GM19397 (cell line): ENCODE measurements around the gene SLC2A9.

Experiments
- ATAC-seq: cut with Tn5 transposase; IDR thresholded peaks from one replicate; pipeline ENCODE4 v1.9.1; 2021; ENCODE audit warnings: mild to moderate bottlenecking, moderate library complexity; ENCODE audit not compliant: unreplicated experiment

The SLC2A9 gene

GRCh38 chr4:10022346-10023049 lies 1.2 kb upstream of the SLC2A9 start:
- ATAC-seq: no peak

GRCh38 chr4:10021653-10022023 lies 341 bp upstream of the SLC2A9 start:
- no peak for ATAC-seq

- ATAC-seq: no peak
Measured at GRCh38 chr4:10020106-10020505, 1.2 kb downstream of the SLC2A9 start.

GRCh38 chr4:10019521-10020051 lies 1.7 kb downstream of the SLC2A9 start:
- no peak for ATAC-seq

GRCh38 chr4:10018818-10019461 lies 2.4 kb downstream of the SLC2A9 start:
- peak; percentile 97 for ATAC-seq

- ATAC-seq: no peak
Measured at GRCh38 chr4:10017037-10017893, 4.0 kb downstream of the SLC2A9 start.

DNA sequence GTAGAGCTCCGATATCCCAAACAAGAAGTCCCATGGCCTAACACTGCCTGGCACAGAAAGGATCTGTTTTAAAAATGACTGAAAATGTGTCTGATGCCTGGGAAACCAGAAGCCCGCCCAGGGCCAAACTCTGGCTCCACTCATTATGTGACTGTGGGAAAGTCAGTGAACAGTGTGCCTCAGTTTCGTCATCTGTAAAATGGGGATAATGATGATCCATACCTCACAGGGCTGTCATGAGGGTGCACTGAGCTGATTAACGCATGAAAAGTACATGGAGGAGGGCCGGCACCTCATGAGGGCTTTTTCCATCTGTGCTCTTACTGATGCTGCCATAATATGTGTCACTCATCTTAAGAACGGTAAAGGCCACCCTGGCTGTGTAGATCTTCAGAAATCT lies 5.1 kb downstream of the SLC2A9 start:
- ATAC-seq: no peak

- ATAC-seq: no peak
Measured at GRCh38 chr4:10015140-10015753, 6.0 kb downstream of the SLC2A9 start.

- peak; percentile 44 for ATAC-seq
Measured at GRCh38 chr4:10013722-10014121, 7.6 kb downstream of the SLC2A9 start.

DNA sequence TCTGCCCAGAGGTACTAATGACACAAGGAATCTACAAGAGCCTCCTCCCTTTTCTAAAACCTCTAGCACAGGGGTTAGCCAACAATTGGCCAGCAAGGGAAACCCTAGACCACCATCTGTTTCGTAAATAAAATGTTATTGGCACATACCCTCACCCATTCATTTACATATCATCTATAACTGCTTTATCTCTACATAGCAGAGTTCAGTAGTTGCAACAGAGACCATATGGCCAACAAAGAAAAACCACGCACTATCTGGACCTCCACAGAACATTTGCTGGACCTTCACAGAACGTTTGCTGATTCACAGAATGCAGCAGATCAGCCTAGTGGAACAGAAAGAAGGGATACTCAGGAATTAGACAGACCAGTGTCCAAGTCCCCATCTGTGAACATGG lies 9.4 kb downstream of the SLC2A9 start:
- no peak for ATAC-seq

DNA sequence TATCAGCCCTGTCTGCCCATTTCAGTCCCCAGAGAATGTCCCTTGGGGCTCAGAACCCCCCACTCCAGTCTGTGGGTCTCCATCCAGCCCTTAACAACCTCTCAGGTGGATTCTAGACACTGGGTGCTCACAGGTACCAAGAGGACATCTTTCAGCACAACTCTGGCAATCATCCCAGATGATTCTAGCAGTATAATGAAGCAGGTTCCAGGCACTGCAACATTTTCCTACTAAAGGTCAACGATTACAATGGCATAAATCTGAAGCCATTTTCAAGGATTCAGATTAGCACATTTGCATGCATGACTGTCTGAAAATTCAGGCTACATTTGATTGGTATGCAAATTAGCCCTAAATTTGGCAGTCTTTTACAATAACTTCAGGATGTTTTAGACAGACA lies 10.0 kb downstream of the SLC2A9 start:
- ATAC-seq: no peak

GRCh38 chr4:10009861-10010500 lies 11.3 kb downstream of the SLC2A9 start:
- no peak for ATAC-seq

- ATAC-seq: no peak
Measured at GRCh38 chr4:10008609-10009005, 12.7 kb downstream of the SLC2A9 start.

DNA sequence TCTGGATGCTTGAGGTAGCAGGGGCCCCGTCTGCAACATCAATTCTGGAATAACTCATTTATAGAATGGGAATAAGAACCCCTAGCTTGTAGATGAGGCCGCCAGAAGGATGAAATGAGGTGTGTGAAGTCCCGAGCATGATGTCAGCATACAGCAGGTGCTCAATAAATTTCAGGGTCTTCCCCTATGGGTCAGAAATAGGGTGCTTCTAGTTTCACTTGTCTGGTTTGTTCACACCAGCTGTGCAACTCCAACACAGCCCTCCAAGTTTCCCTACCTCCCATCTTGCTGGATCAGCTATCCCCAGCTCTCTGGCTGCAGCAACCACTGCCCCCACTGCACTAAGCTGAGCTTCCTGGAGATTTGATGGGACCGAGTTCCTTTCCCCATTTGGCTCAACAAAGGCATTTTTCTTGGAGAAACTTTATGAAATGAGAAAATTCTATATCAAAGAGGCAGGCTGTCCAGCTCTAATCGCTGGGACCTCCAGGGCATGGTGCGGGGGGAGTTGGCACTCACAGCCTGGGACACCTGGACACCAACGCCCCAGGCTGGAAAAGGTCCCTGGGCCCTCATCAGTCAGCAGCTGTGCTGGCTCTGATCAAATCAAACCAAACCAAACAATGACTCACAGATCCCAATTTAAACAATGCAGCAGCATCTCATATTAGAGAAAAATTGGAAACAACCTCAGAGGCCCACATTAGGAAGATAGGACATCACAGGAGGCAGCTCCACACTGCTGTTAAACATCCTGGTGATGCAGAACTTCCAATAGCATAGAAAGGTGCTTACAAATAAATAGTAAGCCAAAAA lies 13.3 kb downstream of the SLC2A9 start:
- ATAC-seq: peak; percentile 30

DNA sequence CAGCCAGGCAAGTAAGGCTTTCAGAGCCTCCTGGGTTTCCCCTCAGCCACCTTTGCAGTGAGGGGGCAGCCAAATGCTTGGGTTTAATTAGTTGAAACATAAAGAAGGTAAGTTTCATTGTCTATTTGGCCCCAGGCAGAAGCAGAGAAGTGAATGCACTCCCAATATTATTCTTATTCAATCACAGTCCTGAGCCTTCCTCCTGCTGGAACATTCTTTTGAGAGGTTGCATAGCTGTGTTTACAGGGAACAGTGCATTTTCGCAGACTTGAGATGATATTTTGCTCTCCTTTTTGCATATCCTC lies 13.9 kb downstream of the SLC2A9 start:
- ATAC-seq: peak; percentile 32

GRCh38 chr4:10006601-10007435 lies 14.5 kb downstream of the SLC2A9 start:
- ATAC-seq: no peak

DNA sequence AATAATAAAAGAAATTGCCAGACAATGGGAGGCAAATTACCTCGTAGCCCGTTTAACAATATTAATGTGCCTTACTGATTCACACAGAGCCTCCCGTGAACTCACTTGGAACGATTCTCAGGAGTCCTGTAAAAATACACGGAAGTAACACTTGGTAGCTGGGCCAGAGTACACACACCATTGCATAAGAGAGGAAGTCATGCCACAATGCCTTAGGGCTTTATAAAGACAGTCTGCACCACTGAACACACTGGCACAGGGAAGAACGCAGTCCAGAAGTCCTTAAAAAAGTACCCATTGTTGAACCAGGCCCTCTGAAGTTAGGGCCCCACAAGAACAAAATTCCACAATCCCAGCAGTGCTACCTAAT lies 15.1 kb downstream of the SLC2A9 start:
- ATAC-seq: peak; percentile 31

DNA sequence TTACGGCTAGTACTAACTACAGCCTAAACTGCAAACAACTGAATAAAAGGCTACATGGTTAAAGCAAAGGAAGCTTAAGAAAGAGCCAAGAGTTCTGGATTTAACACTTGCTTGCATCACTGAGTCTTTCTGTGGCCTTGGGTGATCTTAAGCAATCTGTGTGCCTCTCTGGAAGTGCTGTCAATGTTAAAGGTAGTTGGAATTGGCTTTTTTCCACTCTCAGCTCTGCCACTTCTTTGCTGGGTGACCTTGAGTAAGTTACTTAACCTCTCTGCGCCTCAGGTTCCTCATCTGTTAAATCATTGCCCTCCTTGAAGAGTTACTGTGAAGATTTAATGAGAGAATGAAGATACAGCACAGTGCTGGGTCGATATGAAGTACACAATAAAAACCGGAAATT lies 15.7 kb downstream of the SLC2A9 start:
- no peak for ATAC-seq

GRCh38 chr4:10003666-10004065 lies 17.6 kb downstream of the SLC2A9 start:
- ATAC-seq: peak; percentile 36
